DMS114 treated with DMSO at 0.1 percent for 48 hours (cell line): ENCODE measurements around the gene ZIC2.
A peak's percentile ranks its signal among the peaks of the same experiment; 100 is the strongest.

Experiments
- DNase-seq: peaks from one replicate; lab custom pipeline; 2025; ENCODE audit not compliant: unreplicated experiment; lab: John Stamatoyannopoulos, UW

The ZIC2 gene

DNA sequence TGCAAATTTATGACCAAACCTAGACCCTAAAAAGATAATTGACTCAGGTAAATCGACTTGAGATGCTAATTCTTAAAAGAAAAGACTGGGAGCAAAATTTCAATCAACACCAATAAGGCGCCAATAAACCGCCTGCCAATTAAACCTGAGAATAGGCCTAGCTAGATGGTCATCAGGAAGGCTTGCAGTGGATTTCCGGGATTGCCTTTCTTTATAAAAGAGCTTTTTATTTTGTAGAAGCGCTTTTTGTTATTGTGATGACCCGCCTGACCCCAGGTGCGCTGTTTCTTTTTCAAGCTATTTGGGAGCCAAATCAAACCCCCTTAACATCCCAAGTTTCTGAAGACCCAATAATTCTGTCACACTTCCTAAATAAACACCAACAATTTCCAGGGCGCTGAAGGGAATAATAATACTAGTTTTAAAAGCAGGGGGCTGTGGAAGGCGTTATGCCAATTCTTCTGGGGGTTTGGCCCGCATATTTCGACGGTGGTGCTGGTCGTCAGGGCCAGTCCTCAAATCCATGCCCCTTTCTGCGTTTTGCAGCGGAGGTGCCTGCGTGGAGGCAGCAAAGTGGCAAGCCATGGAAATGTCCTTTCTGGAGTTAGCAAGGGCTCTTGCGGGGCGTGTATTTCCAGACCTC is 7.2 kb upstream of the ZIC2 start:
- DNase-seq: no peak

DNA sequence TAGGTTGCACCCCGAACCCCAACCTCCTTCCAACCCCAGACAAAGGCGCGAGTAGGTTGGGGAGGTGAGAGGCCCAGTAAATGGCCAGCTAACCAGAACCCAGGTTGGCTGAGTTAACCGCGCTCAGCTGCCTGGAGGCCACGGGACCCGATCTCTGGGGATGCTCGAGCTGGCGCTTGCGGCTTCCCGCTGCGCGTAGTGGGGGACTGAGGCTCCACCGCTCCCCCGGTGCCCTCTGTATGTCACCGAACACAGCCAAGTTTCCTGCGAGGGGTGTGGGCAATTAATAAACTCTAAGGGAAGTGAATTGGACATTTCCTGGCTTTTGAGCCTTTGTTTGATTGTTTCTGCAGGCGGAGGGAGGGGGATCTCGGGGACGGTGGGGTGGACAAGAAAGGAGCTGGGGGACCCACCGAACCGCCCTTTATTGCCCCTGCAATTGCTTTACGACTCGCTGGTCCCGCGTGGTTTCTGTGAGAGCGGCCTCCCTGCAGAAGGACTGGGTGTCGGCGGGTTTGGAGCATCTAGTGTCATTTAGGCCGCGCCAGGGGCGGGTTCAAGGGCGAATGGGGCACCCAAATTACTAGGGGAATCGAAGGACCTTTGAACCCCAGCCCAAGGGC is 6.5 kb upstream of the ZIC2 start:
- no peak for DNase-seq

DNA sequence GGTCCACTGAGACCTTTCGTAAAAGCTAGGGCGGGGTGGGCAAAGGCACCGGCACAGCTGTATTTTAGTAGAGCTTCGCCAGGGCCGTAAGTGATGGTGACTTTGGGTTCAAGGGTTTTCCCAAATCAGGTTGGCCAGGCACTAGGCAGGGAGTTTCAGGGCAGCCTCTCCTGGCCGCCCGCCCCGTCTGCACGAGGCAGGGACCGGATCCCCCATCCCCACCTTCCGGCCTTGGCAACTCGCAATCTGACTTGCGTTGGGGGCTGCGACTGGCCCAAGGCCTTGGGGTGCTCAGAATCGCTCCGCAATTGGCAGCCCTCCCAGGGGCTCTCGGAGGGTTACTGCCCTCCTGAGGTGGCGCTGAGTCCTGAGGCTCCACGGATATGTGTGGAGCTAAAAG is 6.0 kb upstream of the ZIC2 start:
- DNase-seq: no peak

DNA sequence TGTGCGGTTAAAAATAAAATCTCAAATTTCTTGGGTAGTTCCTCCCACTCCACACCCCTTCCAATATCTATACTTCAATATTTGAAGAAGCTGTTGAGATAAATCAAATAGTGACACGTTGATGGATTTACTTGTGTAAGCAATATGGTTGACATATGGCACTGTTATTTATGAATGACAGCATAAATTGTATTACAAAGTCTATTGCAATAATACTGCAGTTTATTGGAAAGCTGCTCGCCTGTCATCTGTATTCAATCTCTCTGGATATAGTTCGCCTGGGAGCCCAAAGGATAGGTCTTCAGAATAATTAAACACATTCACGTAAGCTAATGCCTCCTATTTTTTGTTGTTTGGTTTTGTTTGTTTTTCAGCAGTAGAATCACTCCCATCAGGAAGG is 5.0 kb upstream of the ZIC2 start:
- DNase-seq: no peak

DNA sequence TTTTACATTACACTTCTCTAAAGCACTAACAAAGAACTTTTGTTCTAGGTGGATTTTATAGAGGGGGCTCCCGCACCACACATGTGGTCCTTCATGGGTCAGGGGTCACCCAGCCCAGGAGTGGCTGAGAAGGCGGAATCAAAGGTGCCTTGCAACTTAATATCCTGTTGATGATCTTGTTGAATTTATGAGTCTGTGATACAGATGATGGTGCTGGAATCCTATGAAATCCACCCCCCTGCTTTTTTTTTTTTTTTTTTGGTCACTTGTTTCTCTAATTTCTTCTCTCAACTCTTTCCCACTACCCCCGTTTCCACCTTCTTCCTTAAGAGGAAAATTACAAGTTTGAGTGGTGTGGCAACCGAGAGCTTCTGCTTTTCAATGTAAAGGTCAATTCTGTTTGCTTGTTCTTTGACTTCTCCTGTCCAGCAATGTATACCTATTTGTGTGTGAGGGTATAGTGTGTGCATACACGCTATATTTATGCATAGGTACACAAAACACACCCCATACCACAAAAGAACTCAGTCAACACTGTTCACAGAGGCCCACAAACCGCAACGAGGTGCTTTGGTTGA is 4.2 kb upstream of the ZIC2 start:
- no peak for DNase-seq

DNA sequence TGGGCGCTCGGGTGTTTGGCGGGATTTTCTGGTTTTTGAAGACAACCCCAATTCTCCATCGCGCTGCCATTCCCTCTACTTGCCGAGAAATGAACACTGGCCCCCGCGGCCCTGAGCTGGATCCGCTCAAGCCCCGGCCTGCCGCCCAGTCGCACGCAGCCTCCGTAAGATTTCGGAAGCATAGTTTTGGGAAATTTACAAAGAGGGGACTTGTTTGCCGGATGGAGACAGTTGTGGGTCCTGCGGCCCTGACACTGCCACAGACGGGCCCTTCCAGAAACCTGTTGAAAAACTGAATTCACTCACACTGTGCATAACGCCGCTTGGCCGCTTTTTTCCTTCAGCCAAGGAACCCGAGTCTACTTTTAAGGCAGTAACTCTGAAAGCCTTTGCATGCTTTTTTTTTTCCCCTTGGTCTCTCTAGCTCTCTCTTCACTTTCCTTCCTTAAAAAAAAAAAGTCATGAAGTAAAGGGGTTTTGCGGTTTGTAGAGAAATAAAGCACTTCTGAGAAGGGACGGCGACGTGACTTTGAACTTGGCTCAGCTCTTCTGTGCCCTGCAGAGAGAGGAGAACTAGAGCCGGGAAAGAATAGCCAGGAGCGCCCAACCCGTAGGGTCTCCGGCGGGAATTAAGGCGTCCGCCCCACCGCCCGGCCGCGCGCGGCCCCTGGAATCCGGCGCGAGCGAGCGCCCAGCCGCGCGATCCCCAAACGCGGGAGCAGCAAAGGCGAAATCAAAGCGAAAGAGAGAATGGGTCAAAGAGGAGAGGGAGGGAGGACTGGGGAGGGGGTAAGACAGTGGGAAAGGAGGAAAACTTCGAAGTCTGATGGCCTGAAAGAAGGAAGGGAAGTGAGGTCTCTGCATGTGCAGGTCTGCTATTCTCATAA is 3.4 kb upstream of the ZIC2 start:
- no peak for DNase-seq

DNA sequence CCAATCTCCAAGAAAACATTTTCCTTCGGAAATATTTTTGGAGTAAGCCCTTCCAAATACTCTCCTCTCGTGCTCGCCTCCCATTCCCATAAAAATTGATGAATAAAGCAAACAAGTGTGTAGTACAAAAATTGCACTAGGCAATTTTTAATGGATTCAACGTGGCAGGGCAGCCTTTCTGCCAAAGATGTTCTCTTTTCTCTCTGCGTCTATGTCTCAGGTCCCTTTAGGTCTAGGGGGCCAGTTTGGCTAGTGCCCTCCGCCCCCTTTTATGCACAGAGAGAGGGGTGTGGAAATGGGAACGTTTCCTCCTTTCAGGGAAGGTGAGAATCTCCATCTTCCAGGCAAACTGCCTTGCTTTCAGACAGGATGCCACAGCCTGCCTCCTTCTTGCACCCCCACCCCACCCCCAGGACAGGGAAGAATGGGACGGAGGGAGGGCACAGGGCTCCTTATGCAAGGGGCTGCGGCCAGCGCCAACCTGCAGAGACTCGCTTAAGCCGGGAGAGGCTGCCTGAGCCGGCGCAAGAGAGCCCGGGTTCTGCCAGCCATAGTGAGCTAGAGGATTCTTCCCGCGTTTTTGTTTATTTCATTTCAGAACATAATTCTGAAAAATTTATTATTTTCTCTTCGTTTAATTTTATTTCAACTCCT is 2.7 kb upstream of the ZIC2 start:
- DNase-seq: no peak

DNA sequence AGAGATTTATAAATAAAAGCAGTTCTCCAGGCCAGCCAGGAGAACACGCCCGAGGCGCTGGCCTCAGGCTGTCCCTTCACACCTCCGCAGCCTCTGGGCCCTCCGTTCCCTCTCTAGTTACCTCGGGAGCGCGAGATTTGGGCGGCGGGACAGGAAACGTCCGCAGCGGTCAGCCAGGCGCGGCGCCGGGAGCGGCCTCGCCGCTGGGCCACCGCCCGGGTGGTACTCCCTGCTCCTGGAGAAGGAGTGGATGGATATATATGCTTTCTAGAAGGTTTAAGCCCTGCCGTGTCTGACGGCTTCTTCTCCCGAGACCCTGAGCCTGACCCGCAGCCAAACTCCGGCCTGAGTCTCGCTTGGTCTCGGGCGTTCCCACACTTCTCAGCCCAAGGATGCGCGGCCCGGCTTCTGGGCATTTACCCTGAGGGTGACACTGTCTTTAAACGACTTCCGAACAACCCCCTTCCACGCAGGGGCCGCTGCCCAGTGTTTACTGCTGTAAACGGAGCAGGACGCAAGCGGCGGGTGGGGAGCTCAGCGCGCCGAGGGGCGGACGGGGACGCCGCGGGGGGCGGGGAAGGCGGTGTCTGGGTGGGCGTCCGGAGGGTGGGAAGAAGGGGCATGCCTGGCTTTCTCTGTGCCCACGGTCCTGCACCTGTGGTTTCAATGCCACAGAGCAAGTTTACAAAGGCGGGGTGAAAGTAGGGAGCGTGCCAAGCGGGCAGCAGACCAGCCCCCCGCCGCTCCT is 2.0 kb upstream of the ZIC2 start:
- no peak for DNase-seq

DNA sequence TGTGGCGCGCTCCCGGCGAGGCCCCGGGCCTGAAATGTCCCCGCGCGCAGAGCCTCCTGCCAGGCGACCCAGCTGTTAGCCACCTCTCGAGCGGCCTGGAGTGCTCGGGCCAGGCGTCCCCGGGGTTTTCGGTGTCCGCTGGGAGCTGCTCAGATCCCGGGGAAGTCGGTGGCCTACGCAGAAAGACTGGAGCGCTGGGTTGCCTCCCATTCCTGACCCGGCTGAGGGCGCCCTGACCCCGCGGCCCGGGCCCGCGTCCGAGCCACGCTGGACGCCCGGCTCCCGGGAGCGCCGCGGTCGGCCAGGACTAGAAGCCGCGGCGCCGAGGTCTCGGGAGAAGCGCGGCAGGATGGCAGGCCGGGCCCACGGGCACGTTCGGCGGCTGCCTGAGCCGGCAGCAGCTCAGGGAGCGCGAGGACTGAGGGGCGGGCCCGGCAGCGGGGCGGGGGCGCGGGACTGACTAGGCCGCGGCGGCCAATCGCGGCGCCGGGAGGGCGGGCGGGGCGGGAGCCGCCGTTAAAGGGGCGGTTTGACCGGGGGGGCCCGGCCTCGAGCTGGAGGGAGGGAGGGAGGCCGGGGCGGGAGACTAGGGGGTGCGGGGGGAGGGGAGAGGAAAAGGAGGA is 1.3 kb upstream of the ZIC2 start:
- DNase-seq: peak; percentile 42

DNA sequence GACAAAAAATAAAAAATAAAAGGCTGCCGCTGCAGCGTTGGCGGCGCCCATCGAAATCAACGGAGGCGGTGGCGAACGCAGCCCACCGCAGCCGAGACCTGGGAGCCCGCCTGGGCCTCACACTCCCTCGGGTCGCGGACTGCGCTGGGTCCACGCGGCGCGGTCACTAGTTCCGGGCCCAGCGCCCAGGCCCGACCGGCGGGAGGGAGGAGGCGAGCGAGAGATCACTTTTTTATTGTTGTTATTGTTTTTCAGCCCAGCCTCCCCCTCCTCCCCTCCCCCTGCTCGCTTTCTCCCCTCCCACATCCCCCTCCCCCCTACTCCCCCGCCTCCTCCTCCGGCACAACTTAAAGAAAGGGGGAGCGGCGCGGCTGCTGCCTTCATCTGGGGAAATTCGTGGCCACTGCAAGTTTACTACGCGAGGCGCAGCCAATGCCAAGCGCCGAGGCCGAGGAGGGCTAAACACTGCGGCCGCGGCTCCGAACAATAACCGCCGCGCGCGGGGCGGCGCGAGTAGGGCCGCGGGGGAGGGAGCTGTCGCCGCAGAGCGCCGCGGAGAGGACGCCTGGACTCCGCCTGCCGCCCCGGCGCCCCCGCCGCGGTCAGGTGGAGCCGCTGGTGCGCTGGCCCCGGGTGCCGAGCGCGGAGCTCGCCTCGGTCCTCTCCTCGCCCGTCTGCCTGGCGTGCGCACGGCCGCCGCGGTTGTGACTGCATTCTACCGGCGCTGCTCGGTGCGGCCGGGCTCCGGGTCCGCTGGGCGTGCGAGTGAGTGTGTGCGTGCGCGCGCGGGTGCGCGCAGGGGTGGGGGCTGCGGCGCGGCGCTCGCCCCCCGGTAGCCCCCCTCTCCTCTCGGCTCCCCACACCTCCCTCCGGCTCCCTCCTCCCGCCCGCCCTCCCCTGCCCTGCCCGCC is 505 bp upstream of the ZIC2 start:
- DNase-seq: no peak

DNA sequence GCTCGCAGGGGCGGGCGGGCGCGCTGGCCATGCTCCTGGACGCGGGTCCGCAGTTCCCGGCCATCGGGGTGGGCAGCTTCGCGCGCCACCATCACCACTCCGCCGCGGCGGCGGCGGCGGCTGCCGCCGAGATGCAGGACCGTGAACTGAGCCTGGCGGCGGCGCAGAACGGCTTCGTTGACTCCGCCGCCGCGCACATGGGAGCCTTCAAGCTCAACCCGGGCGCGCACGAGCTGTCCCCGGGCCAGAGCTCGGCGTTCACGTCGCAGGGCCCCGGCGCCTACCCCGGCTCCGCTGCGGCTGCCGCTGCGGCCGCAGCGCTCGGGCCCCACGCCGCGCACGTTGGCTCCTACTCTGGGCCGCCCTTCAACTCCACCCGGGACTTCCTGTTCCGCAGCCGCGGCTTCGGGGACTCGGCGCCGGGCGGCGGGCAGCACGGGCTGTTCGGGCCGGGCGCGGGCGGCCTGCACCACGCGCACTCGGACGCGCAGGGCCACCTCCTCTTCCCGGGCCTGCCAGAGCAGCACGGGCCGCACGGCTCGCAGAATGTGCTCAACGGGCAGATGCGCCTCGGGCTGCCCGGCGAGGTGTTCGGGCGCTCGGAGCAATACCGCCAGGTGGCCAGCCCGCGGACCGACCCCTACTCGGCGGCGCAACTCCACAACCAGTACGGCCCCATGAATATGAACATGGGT is 599 bp downstream of the ZIC2 start:
- no peak for DNase-seq

DNA sequence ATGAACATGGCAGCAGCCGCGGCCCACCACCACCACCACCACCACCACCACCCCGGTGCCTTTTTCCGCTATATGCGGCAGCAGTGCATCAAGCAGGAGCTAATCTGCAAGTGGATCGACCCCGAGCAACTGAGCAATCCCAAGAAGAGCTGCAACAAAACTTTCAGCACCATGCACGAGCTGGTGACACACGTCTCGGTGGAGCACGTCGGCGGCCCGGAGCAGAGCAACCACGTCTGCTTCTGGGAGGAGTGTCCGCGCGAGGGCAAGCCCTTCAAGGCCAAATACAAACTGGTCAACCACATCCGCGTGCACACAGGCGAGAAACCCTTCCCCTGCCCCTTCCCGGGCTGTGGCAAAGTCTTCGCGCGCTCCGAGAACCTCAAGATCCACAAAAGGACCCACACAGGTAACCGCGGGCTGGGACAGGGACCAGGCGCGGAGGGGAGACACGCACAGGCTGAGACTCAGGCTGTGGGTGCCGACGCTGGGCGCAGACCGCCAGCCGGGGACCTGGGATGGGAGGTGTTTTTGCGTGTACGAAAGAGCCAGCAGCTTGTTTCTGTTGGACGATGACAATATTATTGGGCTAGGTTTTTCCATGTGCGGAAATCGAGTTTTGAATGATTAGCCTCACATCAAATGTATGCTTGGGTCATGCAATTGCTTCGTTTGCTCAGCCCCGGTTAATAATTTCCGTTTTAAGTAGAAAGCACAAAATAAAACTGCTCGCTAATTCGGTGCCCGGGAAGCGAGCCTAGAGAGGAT is 1.3 kb downstream of the ZIC2 start:
- DNase-seq: no peak

DNA sequence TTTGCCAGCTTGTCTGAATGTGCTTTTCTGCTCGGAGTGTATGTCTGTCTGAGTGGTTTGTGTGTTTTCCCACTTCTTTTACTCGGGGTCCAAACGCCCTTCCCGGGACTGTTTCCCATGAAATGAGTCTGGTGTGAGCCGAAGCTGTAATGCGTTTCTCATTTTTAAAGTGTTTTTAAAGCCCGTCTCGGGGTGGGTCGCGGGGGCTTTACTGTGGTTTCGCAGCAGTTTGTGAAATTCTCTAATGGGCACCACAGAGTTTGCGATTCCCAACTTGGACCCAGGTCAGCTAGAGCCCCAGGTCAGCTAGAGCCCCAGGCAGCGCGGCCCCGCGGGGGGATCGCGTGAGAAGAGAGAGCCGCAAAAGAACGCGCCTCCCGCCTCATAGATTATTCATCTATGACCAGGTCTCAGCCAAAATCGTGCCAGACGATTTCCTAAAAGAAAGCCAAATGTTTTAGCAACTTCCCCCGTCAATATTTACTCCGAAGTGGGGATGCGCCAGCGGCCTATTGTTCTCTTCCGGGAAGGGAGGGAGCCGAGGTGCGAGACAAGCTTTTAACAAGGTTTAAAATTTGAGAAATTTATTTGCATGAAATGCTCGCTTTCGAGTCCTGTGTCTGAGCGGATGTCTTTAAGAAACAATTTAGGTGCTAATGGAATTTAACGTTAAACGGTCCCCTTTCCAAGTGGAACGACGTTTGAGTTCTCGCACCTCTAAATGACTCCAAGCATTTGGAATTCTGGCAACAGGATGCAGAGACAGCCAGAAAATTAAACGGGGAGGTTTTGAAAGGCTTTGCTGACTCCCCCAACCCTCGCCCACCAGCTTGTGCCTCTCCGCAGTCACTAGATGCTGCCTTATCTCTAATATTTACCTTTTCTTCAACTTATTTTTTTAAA is 2.2 kb downstream of the ZIC2 start:
- DNase-seq: no peak

DNA sequence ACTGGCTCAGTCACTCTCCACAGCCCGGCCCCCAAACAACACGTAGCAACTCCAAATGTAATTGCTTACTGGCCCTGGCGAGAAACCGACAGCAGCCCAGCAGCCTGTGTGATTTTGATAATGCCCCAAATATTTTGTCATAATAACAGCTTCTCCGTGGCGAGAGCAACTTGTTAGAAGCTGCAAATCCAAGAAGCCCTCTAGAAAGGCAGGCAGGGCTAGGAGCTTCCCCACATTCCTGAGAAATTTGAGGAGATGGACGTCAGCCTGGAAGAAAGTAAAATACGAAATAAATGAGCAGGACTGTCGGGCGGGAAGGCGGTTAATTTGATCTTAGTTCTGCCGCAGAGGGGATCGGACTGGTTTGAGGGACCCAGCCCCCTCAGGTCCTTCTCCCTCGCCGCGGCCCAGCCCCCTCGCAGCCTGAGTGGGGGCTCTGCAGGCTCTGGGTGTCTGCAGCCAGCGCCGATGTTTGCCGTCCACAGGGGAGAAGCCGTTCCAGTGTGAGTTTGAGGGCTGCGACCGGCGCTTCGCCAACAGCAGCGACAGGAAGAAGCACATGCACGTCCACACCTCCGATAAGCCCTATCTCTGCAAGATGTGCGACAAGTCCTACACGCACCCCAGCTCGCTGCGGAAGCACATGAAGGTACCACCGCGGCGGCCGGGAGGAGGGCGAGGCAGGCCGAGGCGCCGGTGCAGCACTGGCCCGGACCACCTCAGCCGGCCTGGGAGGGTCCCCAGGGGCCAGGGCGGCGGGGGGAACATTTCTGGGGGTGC is 3.1 kb downstream of the ZIC2 start:
- DNase-seq: no peak

DNA sequence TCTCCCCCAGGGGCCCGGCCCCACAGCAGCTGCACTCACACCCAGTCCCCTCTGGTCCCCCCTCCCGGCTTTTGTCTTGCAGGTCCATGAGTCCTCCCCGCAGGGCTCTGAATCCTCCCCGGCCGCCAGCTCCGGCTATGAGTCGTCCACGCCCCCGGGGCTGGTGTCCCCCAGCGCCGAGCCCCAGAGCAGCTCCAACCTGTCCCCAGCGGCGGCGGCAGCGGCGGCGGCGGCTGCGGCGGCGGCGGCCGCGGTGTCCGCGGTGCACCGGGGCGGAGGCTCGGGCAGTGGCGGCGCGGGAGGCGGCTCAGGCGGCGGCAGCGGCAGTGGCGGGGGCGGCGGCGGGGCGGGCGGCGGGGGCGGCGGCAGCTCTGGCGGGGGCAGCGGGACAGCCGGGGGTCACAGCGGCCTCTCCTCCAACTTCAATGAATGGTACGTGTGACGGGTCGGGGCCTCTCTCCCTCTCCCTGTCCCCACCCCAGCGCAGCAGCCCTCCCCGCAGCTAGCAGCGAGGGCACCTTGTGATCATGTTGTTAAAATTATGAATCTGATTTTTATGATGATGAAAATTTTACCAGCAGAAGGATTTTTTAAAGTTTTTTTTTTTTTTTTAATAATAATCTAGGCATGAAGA is 3.8 kb downstream of the ZIC2 start:
- no peak for DNase-seq
